Stimulated activated CD4-positive, alpha-beta T cell treated with anti-CD3 and anti-CD28 coated beads, Interleukin-12 subunit alpha, Interleukin-12 subunit beta, amount 100 ng/mL, for 48 hours (primary cell): ENCODE results near the gene PWWP3B.
"Not testable (repeated sequence)": the region's sequence is repeated elsewhere in the genome, so short reads cannot be mapped to it uniquely, and the experiment has no call there.

Experiments used
- DNase-seq, 3 donors: peaks; one replicate each; pipeline ENCODE4 v3.0.0-alpha.2; 2020; ENCODE audit warnings: low read depth in 2 of 3, low spot score in 1 of 3

Gene PWWP3B

GRCh38 chrX:106168107-106168506, at the start of gene PWWP3B:
TSS of gene PWWP3B (plus strand) at chrX:106168305. CDS start at chrX:106205433, 37,128 bp downstream.
- DNase-seq = no peak

GRCh38 chrX:106139048-106139447, 29.1 kb upstream of the PWWP3B start:
- no peak for DNase-seq

GRCh38 chrX:106144755-106145639, 23.1 kb upstream of the PWWP3B start:
- no peak for DNase-seq

- DNase-seq = no peak
These were observed 17.4 kb upstream of the PWWP3B start for GRCh38 chrX:106150701-106151100.

- no peak for DNase-seq
These were observed 8.2 kb upstream of the PWWP3B start for GRCh38 chrX:106159861-106160282.

GRCh38 chrX:106170318-106170717, 2.2 kb downstream of the PWWP3B start:
- DNase-seq = no peak

- no peak for DNase-seq
These were observed 3.3 kb downstream of the PWWP3B start for GRCh38 chrX:106171293-106171820.

- DNase-seq = no peak
These were observed 9.2 kb downstream of the PWWP3B start for GRCh38 chrX:106177106-106177981.

GRCh38 chrX:106177982-106178321, 9.8 kb downstream of the PWWP3B start:
- DNase-seq = no peak

GRCh38 chrX:106178826-106179225, 10.7 kb downstream of the PWWP3B start:
- no peak for DNase-seq

- not testable (repeated sequence) for DNase-seq
These were observed 15.6 kb downstream of the PWWP3B start for GRCh38 chrX:106183685-106184084.

- DNase-seq = no peak
These were observed 33.5 kb downstream of the PWWP3B start for GRCh38 chrX:106201502-106202178.

GRCh38 chrX:106203315-106203714, 35.2 kb downstream of the PWWP3B start:
- no peak for DNase-seq

- no peak for DNase-seq
These were observed 40.0 kb downstream of the PWWP3B start for GRCh38 chrX:106208154-106208553.
